GM19099 (cell line): ENCODE results near the gene NUTM2E.
"Not testable (repeated sequence)": the region's sequence is repeated elsewhere in the genome, so short reads cannot be mapped to it uniquely, and the experiment has no call there.

Source experiments
- POLR2A ChIP-seq: IDR thresholded peaks from 3 replicates; pipeline ENCODE4 v1.6.1; 2011; ENCODE audit warnings: low read depth; ENCODE audit not compliant: insufficient read length; ENCODE audit errors: extremely low read depth

The NUTM2E gene, protein sequence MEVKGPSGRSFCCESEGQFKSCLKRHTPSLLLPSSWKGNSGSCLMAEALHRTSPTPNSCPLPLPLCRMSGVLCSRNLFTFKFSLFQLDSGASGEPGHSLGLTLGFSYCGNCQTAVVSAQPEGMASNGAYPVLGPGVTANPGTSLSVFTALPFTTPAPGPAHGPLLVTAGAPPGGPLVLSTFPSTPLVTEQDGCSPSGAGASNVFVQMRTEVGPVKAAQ (N-terminal part only)

GRCh38 chr10:79826496-79827215 is at the start of gene NUTM2E:
TSS of gene NUTM2E (plus strand) at chr10:79826739. CDS start at chr10:79841741, 15,002 bp downstream.
- not testable (repeated sequence) for TF ChIP-seq POLR2A
